Measurements from ENCODE around the gene VWA3A. TPM values are rescaled to one million over a fixed set of nuclear protein-coding genes. Genes with fewer than 3 reads are reported as not detected.

The VWA3A gene
- total and polyA plus RNA-seq, 2 of the 8 experiments (the other 6 are each of a cell fraction or from before 2014, with no cell fraction given): 0.05 TPM; not detected in 1

- H3K27me3 ChIP-seq (replicated peaks in 1 of 4; ENCODE audit: control insufficient read depth in 3 of 4, extremely low read depth in 1 of 4, insufficient read depth in 3 of 4, low read length in 3 of 4): no peaks in the 10 kb centered on the region
- H3K79me1 ChIP-seq (ENCODE audit: low read depth, low read length): 0 out of 2 replicates have a peak, but pooled peaks cover 2% of the 10 kb centered on the region
- no peak overlapping the region for H2AFZ ChIP-seq (ENCODE audit: low read length)
- no peak overlapping the region for H2BK5ac ChIP-seq (ENCODE audit: low read depth, low read length)
- H3K56ac ChIP-seq (replicated peaks; ENCODE audit: insufficient read length, low read depth, low read length): no peak overlapping the region
- no peak overlapping the region for H3K27ac ChIP-seq (ENCODE audit: low read depth, low read length)
- H2BK120ac ChIP-seq (replicated peaks; ENCODE audit: low read depth, low read length): no peak overlapping the region
- CTCF ChIA-PET (ENCODE audit: partially characterized antibody): no interaction called here
- no peak overlapping the region for H4K91ac ChIP-seq (replicated peaks; ENCODE audit: insufficient read length, low read length)
- FAIRE-seq: no peak
- H3K9me3 ChIP-seq (ENCODE audit: insufficient read depth in 2 of 2, low read depth in 1 of 2, low read length in 1 of 2): no peaks in the 10 kb centered on the region
- H3K36me3 ChIP-seq (ENCODE audit: control insufficient read depth in 2 of 4, insufficient read depth in 4 of 4, low read length in 3 of 4): 0 out of 8 replicates have a peak, but pooled peaks cover 0 to 2% (median 0%) of the 10 kb centered on the region in 4 experiments
- H2BK20ac ChIP-seq (ENCODE audit: low read length): no peak overlapping the region
- H3K4me1 ChIP-seq (replicated peaks in 1 of 4; ENCODE audit: control insufficient read depth in 3 of 4, insufficient read depth in 4 of 4, low read length in 3 of 4): no peaks in the 10 kb centered on the region
- H3K18ac ChIP-seq (ENCODE audit: extremely low read depth, low read length): no peak overlapping the region
- H2BK15ac ChIP-seq (ENCODE audit: low read length): no peak overlapping the region
- H3K14ac ChIP-seq (ENCODE audit: insufficient read length): no peak overlapping the region
- WGBS, 2 experiments (ENCODE audit: extremely low coverage in 1 of 2, insufficient coverage in 1 of 2, insufficient read length in 1 of 2, insufficient replicate concordance in 2 of 2, low coverage in 1 of 2, low lambda C conversion rate in 2 of 2, missing lambda C conversion rate in 1 of 2): 93% methylated on average over 6 of the region's 6 CpGs; no CpG with 5 or more reads in 1 of the 2 experiments
- no peaks in the 10 kb centered on the region for H3K23me2 ChIP-seq (ENCODE audit: low read depth, low read length)
- no peak overlapping the region for H4K5ac ChIP-seq (ENCODE audit: insufficient read length, low read depth, low read length)
- H4K8ac ChIP-seq (ENCODE audit: extremely low read depth, insufficient read depth, low read length): no peak overlapping the region
- peaks cover 2 to 4% of the 10 kb centered on the region in 2 experiments for H4K20me1 ChIP-seq (replicated peaks in 1 of 2; ENCODE audit: control insufficient read depth in 1 of 2, insufficient read depth in 2 of 2, low read length in 2 of 2)
- no peak overlapping the region for H3K4ac ChIP-seq (replicated peaks; ENCODE audit: insufficient read length, low read depth, low read length)
- H2AK5ac ChIP-seq (ENCODE audit: low read depth, low read length): no peak overlapping the region
- POLR2A ChIA-PET (ENCODE audit: partially characterized antibody): no interaction called here
- H3K4me3 ChIP-seq (ENCODE audit: extremely low read depth in 1 of 4, insufficient read depth in 2 of 4, low read depth in 3 of 4, low read length in 4 of 4): no peak overlapping the region
- H2BK12ac ChIP-seq (ENCODE audit: low read depth, low read length): no peak overlapping the region
- no peak overlapping the region for H3K9ac ChIP-seq (replicated peaks in 1 of 4; ENCODE audit: extremely low read depth in 1 of 4, low read depth in 3 of 4, low read length in 3 of 4)
- no peak overlapping the region for H3K23ac ChIP-seq (ENCODE audit: insufficient read length)
- no peak overlapping the region for H3K4me2 ChIP-seq (ENCODE audit: insufficient read depth in 1 of 2, low read depth in 2 of 2, low read length in 2 of 2)
- no peak for DNase-seq (ENCODE audit: low read depth in 1 of 2, low spot score in 2 of 2)
- 0 out of 4 replicates have a peak, but pooled peaks cover 0 to 3% of the 10 kb centered on the region in 2 experiments for H3K79me2 ChIP-seq (ENCODE audit: control insufficient read depth in 1 of 2, insufficient read depth in 2 of 2, low read length in 2 of 2)
- TF ChIP-seq BCL11A (IDR thresholded peaks at IDR 0.05; ENCODE audit: low read depth in 2 of 2, low read length in 2 of 2): no peak
- no peak for TF ChIP-seq GABPA (IDR thresholded peaks at IDR 0.05; ENCODE audit: borderline replicate concordance, insufficient read depth, low read length)
- TF ChIP-seq SIRT6 (IDR thresholded peaks at IDR 0.05; ENCODE audit: low read length): no peak
- no peak for TF ChIP-seq POU5F1 (IDR thresholded peaks at IDR 0.05; ENCODE audit: low read depth, low read length)
Observed at GRCh38 chr16:22052980-22053379, 39.4 kb upstream of the VWA3A start.

Data from H1 (cell line).